Endothelial cell of umbilical vein (primary cell): ENCODE results near the gene C10orf143. TPM values are rescaled to one million over a fixed set of nuclear protein-coding genes. Genes with fewer than 3 reads are reported as not detected.

Source experiments
- BruUV-seq: library from RNA; stranded (reverse); fragments of 400-500 nt; replicated peaks from 2 replicates; lab custom pipeline; 2021; lab: Mats Ljungman, UMichigan
- CTCF ChIA-PET: fragments of 300-600, 350-600 bp; sonication (Branson Sonifier 250); formaldehyde crosslinking; loops from one replicate; lab custom pipeline; 2021; ENCODE audit warnings: antibody characterized with exemption, inconsistent platforms; lab: Charles Lee
- POLR2A ChIA-PET: fragments of 300-600, 350-600 bp; sonication (Branson Sonifier 250); formaldehyde crosslinking; loops from one replicate; lab custom pipeline; 2021; ENCODE audit warnings: antibody characterized with exemption, inconsistent platforms; lab: Charles Lee
- DNase-seq: peaks from one replicate; pipeline ENCODE4 v3.0.0-alpha.2; 2011; ENCODE audit warnings: low read depth, low spot score
- FAIRE-seq: peaks from 2 replicates; lab custom pipeline; 2011; peaks lifted over from hg19 to GRCh38; lab: Jason Lieb, UNC
- H2AFZ ChIP-seq: 2 replicates; pipeline ENCODE4 v1.6.0; 2012; ENCODE audit warnings: low read depth, low read length, control low read depth, inconsistent platforms
- H3K27ac ChIP-seq: 2 replicates; pipeline ENCODE4 v1.5.1; 2011; ENCODE audit warnings: low read depth, mild to moderate bottlenecking, control low read depth, low read length, moderate library complexity; ENCODE audit not compliant: insufficient read depth
- H3K27me3 ChIP-seq, 2 experiments: 2 replicates each; pipeline versions ENCODE4 v1.6.0 to v1.6.1; 2011; ENCODE audit warnings: low read length in 2 of 2, mixed read lengths in 1 of 2; ENCODE audit not compliant: control insufficient read depth in 2 of 2, insufficient read depth in 2 of 2
- H3K36me3 ChIP-seq, 2 experiments: 2 replicates in 1 of 2; 3 replicates in 1 of 2; pipeline ENCODE4 v1.5.1; 2011; ENCODE audit warnings: low read length in 2 of 2, mild to moderate bottlenecking in 1 of 2, moderate library complexity in 1 of 2; ENCODE audit not compliant: control insufficient read depth in 2 of 2, insufficient read depth in 2 of 2; ENCODE audit errors: extremely low read depth in 1 of 2
- H3K4me1 ChIP-seq: 3 replicates; pipeline ENCODE4 v1.5.1; 2011; ENCODE audit warnings: mild to moderate bottlenecking, low read length; ENCODE audit not compliant: control insufficient read depth, insufficient read depth; ENCODE audit errors: extremely low read depth
- H3K4me2 ChIP-seq: 2 replicates; pipeline ENCODE4 v1.6.1; 2011; ENCODE audit warnings: low read length, control low read depth, mixed read lengths; ENCODE audit not compliant: insufficient read depth
- H3K4me3 ChIP-seq, 3 experiments: fragments of 200-600 bp in 1 of 3; sonication (generic), shearing (Covaris generic) in 1 of 3; replicated peaks in 1 of 3; 2 replicates each; pipeline ENCODE4 v1.5.1; 2011 to 2016; ENCODE audit warnings: control low read depth in 3 of 3, low read length in 3 of 3, mild to moderate bottlenecking in 2 of 3, inconsistent platforms in 1 of 3, low read depth in 1 of 3, moderate library complexity in 1 of 3; ENCODE audit not compliant: insufficient read depth in 1 of 3
- H3K79me2 ChIP-seq: 2 replicates; pipeline ENCODE4 v1.6.0; 2012; ENCODE audit warnings: low read length, inconsistent platforms; ENCODE audit not compliant: control insufficient read depth, insufficient read depth
- H3K9ac ChIP-seq: replicated peaks from 2 replicates; pipeline ENCODE3; 2011; ENCODE audit warnings: low read length, control low read depth; ENCODE audit not compliant: insufficient read depth; ENCODE audit errors: extremely low read depth
- H3K9me1 ChIP-seq: replicated peaks from 3 replicates; pipeline ENCODE4 v1.6.0; 2011; ENCODE audit warnings: mild to moderate bottlenecking, low read length; ENCODE audit not compliant: control insufficient read depth, insufficient read depth; ENCODE audit errors: extremely low read depth
- H3K9me3 ChIP-seq: replicated peaks from 2 replicates; pipeline ENCODE4 v1.5.1; 2012; ENCODE audit warnings: low read length, inconsistent platforms; ENCODE audit not compliant: control insufficient read depth, insufficient read depth
- H4K20me1 ChIP-seq: replicated peaks from 2 replicates; pipeline ENCODE3; 2011; ENCODE audit warnings: mild to moderate bottlenecking, low read length; ENCODE audit not compliant: control insufficient read depth, insufficient read depth; ENCODE audit errors: extremely low read depth
- CTCF ChIP-seq, 2 donors: IDR thresholded peaks; 1 replicate in 1 of 2; 2 replicates in 1 of 2; pipeline ENCODE4 v1.5.1; 2011; ENCODE audit warnings: low read length in 2 of 2, mild to moderate bottlenecking in 2 of 2, moderate library complexity in 2 of 2, control low read depth in 1 of 2, inconsistent platforms in 1 of 2, low read depth in 1 of 2; ENCODE audit not compliant: insufficient read depth in 1 of 2; ENCODE audit errors: extremely low read depth in 1 of 2
- EZH2 ChIP-seq: IDR thresholded peaks from 2 replicates; pipeline ENCODE4 v1.6.1; 2012; ENCODE audit warnings: borderline replicate concordance, low read depth, mild to moderate bottlenecking, moderate library complexity, low read length, inconsistent platforms; ENCODE audit not compliant: severe bottlenecking
- FOS ChIP-seq: IDR thresholded peaks from 2 replicates; pipeline ENCODE4 v1.6.1; 2011; ENCODE audit warnings: mild to moderate bottlenecking, low read length, moderate library complexity, borderline replicate concordance; ENCODE audit not compliant: insufficient read depth
- GATA2 ChIP-seq: IDR thresholded peaks from 2 replicates; pipeline ENCODE4 v1.7.0; 2011; ENCODE audit warnings: low read depth, mild to moderate bottlenecking, moderate library complexity, mixed read lengths, low read length; ENCODE audit not compliant: insufficient read length, insufficient read depth
- JUN ChIP-seq: IDR thresholded peaks from 2 replicates; pipeline ENCODE4 v1.6.1; 2011; ENCODE audit warnings: borderline replicate concordance, low read depth; ENCODE audit not compliant: insufficient read length, insufficient read depth
- MAX ChIP-seq: IDR thresholded peaks from 2 replicates; pipeline ENCODE4 v1.6.1; 2011; ENCODE audit not compliant: insufficient read depth, insufficient read length
- MYC ChIP-seq: IDR thresholded peaks from one replicate; pipeline ENCODE4 v1.6.1; 2011; ENCODE audit warnings: mild to moderate bottlenecking, low read depth, low read length
- POLR2A ChIP-seq: IDR thresholded peaks from 2 replicates; pipeline ENCODE4 v1.6.1; 2012; ENCODE audit warnings: low read depth, mild to moderate bottlenecking, control low read depth, low read length
- POLR2AphosphoS5 ChIP-seq: IDR thresholded peaks from 2 replicates; pipeline ENCODE4 v1.6.1; 2012; ENCODE audit warnings: low read depth, mild to moderate bottlenecking, control low read depth, low read length, moderate library complexity; ENCODE audit not compliant: insufficient read depth
- dilution Hi-C: fragments of 300-500 bp; cut with MboI; formaldehyde crosslinking; loops from one replicate; pipeline ENCODE4 v1.15.0; 2019; ENCODE audit warnings: low sequenced_read_pairs; ENCODE audit not compliant: extremely low pct_ligation_motif_present
- intact Hi-C: fragments of 100-400 bp; cut with micrococcal nuclease; formaldehyde crosslinking; loops from one replicate; pipeline ENCODE4 v1.10.0; 2022
- polyA plus RNA-seq, 4 experiments: library from polyadenylated mRNA; depleted of rRNA in 3 of 4; stranded (reverse) in 3 of 4; unstranded in 1 of 4; fragments of >200 nt; gene quantifications; 2 replicates each; pipeline versions ENCODE4 v1.2.1 to v1.2.3, GENCODE V29; 2011 to 2012; ENCODE audit warnings: missing spikeins in 1 of 4
- total RNA-seq: library from RNA; stranded (reverse); gene quantifications from 2 replicates; pipeline ENCODE4 v1.2.3, GENCODE V29; 2021

C10orf143 gene
- total and polyA plus RNA-seq, 2 donors (not counting 3 experiments of a cell fraction or from before 2014, with no cell fraction given) = 0.26 to 0.44 TPM

DNA sequence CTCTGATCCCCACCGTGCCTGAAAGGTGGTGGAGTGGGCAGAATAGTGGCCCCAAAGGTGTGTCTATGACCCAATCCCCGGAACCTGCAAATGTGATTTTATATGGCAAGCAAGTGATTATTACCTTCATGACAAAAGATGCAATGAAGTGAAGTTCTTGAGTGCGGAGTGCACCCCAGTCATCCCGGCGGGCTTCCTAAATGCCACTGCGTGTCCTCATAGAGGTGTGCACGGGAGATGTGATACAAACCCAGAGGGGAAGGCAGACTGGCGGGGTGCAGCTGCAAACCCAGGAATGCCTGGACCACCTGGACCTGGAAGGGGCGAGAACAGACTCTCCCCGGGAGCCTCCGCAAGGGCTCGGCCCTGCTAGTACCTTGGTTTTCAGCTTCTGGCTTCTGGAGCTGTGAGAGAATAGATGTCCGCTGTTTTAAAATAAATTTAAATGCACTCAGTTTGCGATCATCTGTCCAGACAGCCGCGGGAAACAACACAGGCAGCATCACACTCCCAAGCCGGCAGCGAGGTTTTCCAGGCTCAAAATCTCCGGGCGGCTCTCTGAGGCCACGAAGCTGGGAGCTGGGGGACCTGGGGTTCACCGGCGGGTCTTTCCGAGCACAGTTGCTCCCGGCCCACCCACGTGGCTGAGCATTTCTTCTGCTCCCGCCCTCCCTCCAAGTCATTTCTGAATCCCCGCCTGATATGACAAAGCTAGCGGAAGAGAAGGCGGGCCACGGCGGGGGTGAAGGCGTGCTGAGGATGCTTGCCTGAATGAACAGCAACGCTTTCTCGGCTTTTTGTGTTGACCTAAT lies 96.2 kb downstream of the C10orf143 start:
- intact Hi-C loops (no loop called here), dilution Hi-C loops (no loop called here)
- DNase-seq = no peak
- no TSS peak for BruUV-seq
- Histone ChIP-seq H3K27me3 (no peaks in the 10 kb centered on the region), H3K9me3 (no peaks in the 10 kb centered on the region), H2AFZ (no peak overlapping the region), H3K9ac (no peak overlapping the region), H3K4me2 (no peak overlapping the region), H3K79me2 (no peaks in the 10 kb centered on the region), H3K36me3 (no peaks in the 10 kb centered on the region), H3K4me3 (no peak overlapping the region), H3K4me1 (no peaks in the 10 kb centered on the region), H4K20me1 (no peaks in the 10 kb centered on the region), H3K27ac (no peak overlapping the region), H3K9me1 (no peaks in the 10 kb centered on the region)
- no peak for FAIRE-seq
- ChIA-PET CTCF (no interaction called here), POLR2A (no interaction called here)
- TF ChIP-seq CTCF (IDR thresholded peaks at IDR 0.05; ENCODE audit: extremely low read depth in 1 of 2, insufficient read depth in 1 of 2, low read depth in 1 of 2, low read length in 2 of 2) (no peak), GATA2 (no peak), MYC (no peak), POLR2A (no peak), FOS (no peak), MAX (no peak), JUN (no peak), POLR2AphosphoS5 (no peak), EZH2 (no peak)

Other genes starting within 250 kb of the C10orf143 start
- gene EBF3, start 146.6 kb downstream of the C10orf143 start, total RNA-seq = 2.0 and 2.7 TPM in 2 replicates
- 0.75 and 0.92 TPM in 2 replicates for gene EBF3, start 146.6 kb downstream of the C10orf143 start, polyA plus RNA-seq
- 132 and 137 TPM in 2 replicates for gene GLRX3, start 25.6 kb upstream of the C10orf143 start, total RNA-seq
- 57.0 and 71.6 TPM in 2 replicates for gene GLRX3, start 25.6 kb upstream of the C10orf143 start, polyA plus RNA-seq